H1 (cell line): ENCODE data around the gene GPR35. TPM values are rescaled to one million over a fixed set of nuclear protein-coding genes. Genes with fewer than 3 reads are reported as not detected.

Source experiments
- CTCF ChIA-PET: fragments of 300-600 bp; sonication (Branson Sonifier 250); formaldehyde crosslinking; loops from one replicate; lab custom pipeline; 2021; ENCODE audit not compliant: partially characterized antibody; lab: Charles Lee
- POLR2A ChIA-PET: fragments of 300-600 bp; sonication (Branson Sonifier 250); formaldehyde crosslinking; loops from one replicate; lab custom pipeline; 2021; ENCODE audit warnings: inconsistent platforms; ENCODE audit not compliant: partially characterized antibody; lab: Charles Lee
- DNase-seq, 2 experiments: peaks; one replicate each; pipeline versions ENCODE4 v3.0.0 to v3.0.0-alpha.2; 2010 to 2022; ENCODE audit warnings: low spot score in 2 of 2, low read depth in 1 of 2, mixed read lengths in 1 of 2
- FAIRE-seq: peaks from 2 replicates; lab custom pipeline; 2011; peaks lifted over from hg19 to GRCh38; lab: Jason Lieb, UNC
- H2AFZ ChIP-seq: 2 replicates; pipeline ENCODE4 v1.8.1; 2012; ENCODE audit warnings: low read length, inconsistent platforms
- H2AK5ac ChIP-seq: 2 replicates; pipeline ENCODE4 v1.6.1; 2013; ENCODE audit warnings: low read depth, low read length
- H2BK120ac ChIP-seq: replicated peaks from 2 replicates; pipeline ENCODE3; 2013; ENCODE audit warnings: low read depth, low read length, inconsistent platforms
- H2BK12ac ChIP-seq: 2 replicates; pipeline ENCODE4 v1.6.1; 2013; ENCODE audit warnings: low read depth, low read length
- H2BK15ac ChIP-seq: 2 replicates; pipeline ENCODE4 v1.6.1; 2013; ENCODE audit warnings: low read length
- H2BK20ac ChIP-seq: 2 replicates; pipeline ENCODE4 v1.6.1; 2013; ENCODE audit warnings: low read length
- H2BK5ac ChIP-seq: 2 replicates; pipeline ENCODE4 v1.6.1; 2013; ENCODE audit warnings: low read depth, low read length
- H3K14ac ChIP-seq: 2 replicates; pipeline ENCODE4 v1.6.1; 2013; ENCODE audit warnings: inconsistent platforms; ENCODE audit not compliant: insufficient read length
- H3K18ac ChIP-seq: 2 replicates; pipeline ENCODE4 v1.6.1; 2013; ENCODE audit warnings: low read length; ENCODE audit errors: extremely low read depth
- H3K23ac ChIP-seq: 2 replicates; pipeline ENCODE4 v1.6.1; 2013; ENCODE audit warnings: inconsistent platforms; ENCODE audit not compliant: insufficient read length
- H3K23me2 ChIP-seq: 2 replicates; pipeline ENCODE4 v1.6.1; 2013; ENCODE audit warnings: low read depth, low read length
- H3K27ac ChIP-seq: 2 replicates; pipeline ENCODE4 v1.6.1; 2011; ENCODE audit warnings: low read depth, low read length, inconsistent platforms
- H3K27me3 ChIP-seq, 4 experiments: replicated peaks in 1 of 4; 1 replicate in 1 of 4; 2 replicates in 3 of 4; pipeline versions ENCODE4 v1.6.1 to v1.8.1; 2011 to 2013; ENCODE audit warnings: low read length in 3 of 4, mild to moderate bottlenecking in 3 of 4, inconsistent platforms in 2 of 4, mixed read lengths in 2 of 4, moderate library complexity in 1 of 4; ENCODE audit not compliant: control insufficient read depth in 3 of 4, insufficient read depth in 3 of 4; ENCODE audit errors: extremely low read depth in 1 of 4
- H3K36me3 ChIP-seq, 4 experiments: 2 replicates each; pipeline versions ENCODE4 v1.6.1 to v1.8.1; 2011 to 2013; ENCODE audit warnings: mild to moderate bottlenecking in 4 of 4, low read length in 3 of 4, moderate library complexity in 2 of 4, control low read depth in 1 of 4, inconsistent platforms in 1 of 4; ENCODE audit not compliant: insufficient read depth in 4 of 4, control insufficient read depth in 2 of 4
- H3K4ac ChIP-seq: replicated peaks from 2 replicates; pipeline ENCODE3; 2013; ENCODE audit warnings: low read length, low read depth, mixed read lengths, inconsistent platforms; ENCODE audit not compliant: insufficient read length
- H3K4me1 ChIP-seq, 4 experiments: replicated peaks in 1 of 4; 1 replicate in 1 of 4; 2 replicates in 3 of 4; pipeline versions ENCODE4 v1.6.1 to v1.8.1; 2011 to 2013; ENCODE audit warnings: low read length in 3 of 4, inconsistent platforms in 2 of 4, mixed read lengths in 1 of 4; ENCODE audit not compliant: insufficient read depth in 4 of 4, control insufficient read depth in 3 of 4
- H3K4me2 ChIP-seq, 2 experiments: 2 replicates each; pipeline versions ENCODE4 v1.6.1 to v1.8.1; 2011 to 2013; ENCODE audit warnings: low read depth in 2 of 2, low read length in 2 of 2, control low read depth in 1 of 2, inconsistent platforms in 1 of 2, mild to moderate bottlenecking in 1 of 2; ENCODE audit not compliant: insufficient read depth in 1 of 2
- H3K4me3 ChIP-seq, 4 experiments: fragments of 200-600, 300-600 bp in 1 of 4; sonication (generic), shearing (Covaris generic), sonication (Bioruptor Twin) in 1 of 4; 2 replicates each; pipeline versions ENCODE4 v1.5.1 to v1.8.1; 2011 to 2016; ENCODE audit warnings: low read length in 4 of 4, low read depth in 3 of 4, control low read depth in 2 of 4, inconsistent platforms in 2 of 4, mild to moderate bottlenecking in 2 of 4, mixed read lengths in 1 of 4, moderate library complexity in 1 of 4; ENCODE audit not compliant: insufficient read depth in 2 of 4; ENCODE audit errors: extremely low read depth in 1 of 4
- H3K56ac ChIP-seq: replicated peaks from 2 replicates; pipeline ENCODE3; 2013; ENCODE audit warnings: low read depth, mild to moderate bottlenecking, mixed read lengths, low read length, inconsistent platforms; ENCODE audit not compliant: insufficient read length
- H3K79me1 ChIP-seq: 2 replicates; pipeline ENCODE4 v1.6.1; 2013; ENCODE audit warnings: low read depth, low read length, control low read depth
- H3K79me2 ChIP-seq, 2 experiments: 2 replicates each; pipeline versions ENCODE4 v1.6.1 to v1.8.1; 2012 to 2013; ENCODE audit warnings: low read length in 2 of 2, mild to moderate bottlenecking in 2 of 2, inconsistent platforms in 1 of 2; ENCODE audit not compliant: insufficient read depth in 2 of 2, control insufficient read depth in 1 of 2
- H3K9ac ChIP-seq, 4 experiments: replicated peaks in 1 of 4; 1 replicate in 1 of 4; 2 replicates in 3 of 4; pipeline versions ENCODE4 v1.6.1 to v1.8.1; 2011 to 2013; ENCODE audit warnings: low read depth in 3 of 4, low read length in 3 of 4, control low read depth in 2 of 4, mild to moderate bottlenecking in 2 of 4, moderate library complexity in 2 of 4, inconsistent platforms in 1 of 4; ENCODE audit errors: extremely low read depth in 1 of 4
- H3K9me3 ChIP-seq, 2 experiments: 2 replicates each; pipeline versions ENCODE4 v1.6.1 to v1.8.1; 2012 to 2013; ENCODE audit warnings: mild to moderate bottlenecking in 2 of 2, moderate library complexity in 2 of 2, control low read depth in 1 of 2, inconsistent platforms in 1 of 2, low read depth in 1 of 2, low read length in 1 of 2, mixed read lengths in 1 of 2; ENCODE audit not compliant: insufficient read depth in 2 of 2
- H4K20me1 ChIP-seq, 2 experiments: replicated peaks in 1 of 2; 2 replicates each; pipeline versions ENCODE3 to v1.8.1; 2011 to 2013; ENCODE audit warnings: inconsistent platforms in 2 of 2, low read length in 2 of 2, mild to moderate bottlenecking in 1 of 2; ENCODE audit not compliant: insufficient read depth in 2 of 2, control insufficient read depth in 1 of 2
- H4K5ac ChIP-seq: 2 replicates; pipeline ENCODE4 v1.6.1; 2013; ENCODE audit warnings: low read length, low read depth, mixed read lengths, inconsistent platforms; ENCODE audit not compliant: insufficient read length
- H4K8ac ChIP-seq: 2 replicates; pipeline ENCODE4 v1.8.0; 2013; ENCODE audit warnings: mild to moderate bottlenecking, moderate library complexity, low read length, inconsistent platforms; ENCODE audit not compliant: insufficient read depth; ENCODE audit errors: extremely low read depth
- H4K91ac ChIP-seq: replicated peaks from 2 replicates; pipeline ENCODE3; 2013; ENCODE audit warnings: low read length, mixed read lengths, inconsistent platforms; ENCODE audit not compliant: insufficient read length
- BRCA1 ChIP-seq: IDR thresholded peaks from 2 replicates; pipeline ENCODE4 v1.6.1; 2012; ENCODE audit warnings: low read depth, low read length, improper control_type of control experiment
- GABPA ChIP-seq: IDR thresholded peaks from 2 replicates; pipeline ENCODE4 v1.6.1; 2011; ENCODE audit warnings: mild to moderate bottlenecking, low read length, moderate library complexity, borderline replicate concordance; ENCODE audit not compliant: insufficient read depth
- MAX ChIP-seq: IDR thresholded peaks from 2 replicates; pipeline ENCODE4 v1.6.1; 2012; ENCODE audit warnings: inconsistent platforms
- RAD21 ChIP-seq, 2 experiments: IDR thresholded peaks in 1 of 2; conservative IDR thresholded peaks in 1 of 2; 2 replicates each; pipeline ENCODE4 v1.6.1; 2011; ENCODE audit warnings: low read depth in 2 of 2, low read length in 2 of 2, improper control_type of control experiment in 1 of 2, inconsistent platforms in 1 of 2, mild to moderate bottlenecking in 1 of 2, moderate library complexity in 1 of 2
- SP4 ChIP-seq: IDR thresholded peaks from 2 replicates; pipeline ENCODE4 v1.6.1; 2012; ENCODE audit warnings: low read length, inconsistent platforms
- TAF7 ChIP-seq: optimal IDR thresholded peaks from 2 replicates; pipeline ENCODE3; 2011; ENCODE audit warnings: low read depth, mild to moderate bottlenecking, inconsistent platforms, low read length, moderate library complexity, borderline replicate concordance
- TBP ChIP-seq: IDR thresholded peaks from 2 replicates; pipeline ENCODE4 v1.6.1; 2011; ENCODE audit warnings: low read depth, low read length, improper control_type of control experiment
- TEAD4 ChIP-seq: IDR thresholded peaks from 2 replicates; pipeline ENCODE4 v1.6.1; 2012; ENCODE audit warnings: low read depth, low read length, inconsistent platforms, mixed read lengths
- YY1 ChIP-seq: IDR thresholded peaks from 2 replicates; pipeline ENCODE4 v1.6.1; 2011; ENCODE audit warnings: low read depth, mild to moderate bottlenecking, low read length
- WGBS, 2 experiments: shearing (Covaris generic) in 1 of 2; methylation state at CpG; one replicate each; pipeline versions ENCODE4 v1.1.6 to v1.1.7; 2013 to 2015; ENCODE audit warnings: low lambda C conversion rate in 2 of 2, mixed read lengths in 2 of 2, inconsistent platforms in 1 of 2, low coverage in 1 of 2, missing lambda C conversion rate in 1 of 2; ENCODE audit not compliant: insufficient replicate concordance in 2 of 2, insufficient coverage in 1 of 2, insufficient read length in 1 of 2; ENCODE audit errors: extremely low coverage in 1 of 2, missing lambda C conversion rate in 1 of 2; 5-methylcytosine and 5-hydroxymethylcytosine counted together
- polyA plus RNA-seq, 7 experiments: library from polyadenylated mRNA; depleted of rRNA in 3 of 7; stranded (reverse) in 5 of 7; unstranded in 2 of 7; fragments of >200 nt in 5 of 7; fragments of 200-250 nt in 2 of 7; gene quantifications; 1 replicate in 5 of 7; 2 replicates in 1 of 7; 4 replicates in 1 of 7; pipeline versions ENCODE4 v1.2.1 to v1.2.3, GENCODE V29; 2011 to 2013; ENCODE audit warnings: missing spikeins in 2 of 7, mixed read lengths in 2 of 7
- total RNA-seq: library from RNA; stranded (reverse); fragmentation: NEBNext Ultra II Directional; extraction: Animal tissue kit (Norgen Biotek cat#: 25700); gene quantifications from 2 replicates; pipeline ENCODE4 v1.2.1, GENCODE V29; 2021
- TF ChIP-seq, protein P1 (sequence below), 3 experiments: IDR thresholded peaks; 1 replicate in 2 of 3; 2 replicates in 1 of 3; pipeline versions ENCODE4 v1.5.1 to v1.6.1; 2011; ENCODE audit warnings: low read length in 3 of 3, mild to moderate bottlenecking in 3 of 3, inconsistent platforms in 2 of 3, low read depth in 1 of 3, moderate library complexity in 1 of 3; ENCODE audit not compliant: insufficient read depth in 1 of 3; ENCODE audit errors: control extremely low read depth in 1 of 3

The GPR35 gene
- total and polyA plus RNA-seq, 2 of the 8 experiments (the other 6 are each of a cell fraction or from before 2014, with no cell fraction given): 0.47 TPM; not detected in 1

DNA sequence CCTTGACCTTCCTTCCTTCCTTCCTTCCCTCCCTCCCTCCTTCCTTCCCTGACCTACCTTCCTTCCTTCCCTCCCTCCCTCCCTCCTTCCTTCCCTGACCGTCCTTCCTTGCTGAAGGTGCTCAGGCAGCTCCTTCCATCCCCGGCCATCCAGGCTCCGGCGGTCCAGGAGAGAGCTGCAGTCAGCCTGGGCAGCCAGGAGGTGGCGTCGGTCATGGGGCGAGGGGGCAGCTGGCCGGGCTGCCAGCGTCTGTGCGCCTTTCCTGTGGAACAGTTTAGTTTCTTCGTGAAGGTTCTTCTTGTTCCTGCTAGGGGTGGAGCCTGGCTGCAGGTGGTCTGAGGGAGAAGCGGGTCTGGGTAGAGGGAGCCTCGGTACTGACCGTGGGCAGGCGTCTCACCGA is 15.7 kb downstream of the GPR35 start:
- Histone ChIP-seq H3K27me3 (peaks cover 0 to 2% (median 0%) of the 10 kb centered on the region in 4 experiments; a peak in 3 of 7 replicates), H2BK12ac (no peak overlapping the region), H4K8ac (no peak overlapping the region), H3K4me2 (no peak overlapping the region), H2BK120ac (no peak overlapping the region), H3K4me3 (no peak overlapping the region), H3K18ac (no peak overlapping the region), H3K56ac (no peak overlapping the region), H2AK5ac (no peak overlapping the region), H3K9ac (no peak overlapping the region; a peak in 1 of 7 replicates), H2AFZ (no peak overlapping the region), H4K20me1 (no peaks in the 10 kb centered on the region), H2BK20ac (no peak overlapping the region), H4K91ac (no peak overlapping the region), H3K14ac (no peak overlapping the region), H3K23me2 (no peaks in the 10 kb centered on the region), H3K4ac (no peak overlapping the region), H2BK5ac (no peak overlapping the region), H3K79me1 (no peaks in the 10 kb centered on the region), H4K5ac (no peak overlapping the region), H3K4me1 (no peaks in the 10 kb centered on the region; a peak in 1 of 7 replicates), H3K27ac (no peak overlapping the region), H3K79me2 (no peaks in the 10 kb centered on the region), H3K36me3 (no peaks in the 10 kb centered on the region), H3K23ac (no peak overlapping the region), H3K9me3 (peaks cover 0 to 18% of the 10 kb centered on the region in 2 experiments; a peak in 2 of 4 replicates), H2BK15ac (no peak overlapping the region)
- peak; percentile 49 to 84 for DNase-seq
- no peak for FAIRE-seq
- 7% methylated on average over 6 of the region's 16 CpGs; no CpG with 5 or more reads in 1 of the 2 experiments for WGBS, 2 experiments
- ChIA-PET POLR2A (no interaction called here), CTCF (interaction anchor here (0.6 to 1.3 kb wide), 5 partner anchors 11 to 71 kb away, joined by 3 to 5 read pairs (median 4); no protein-coding TSS in a partner anchor)
- TF ChIP-seq BRCA1 (no peak), TEAD4 (no peak), TBP (peak; percentile 25; the same call in 1 of the 2 replicates), RAD21 (IDR thresholded peaks at IDR 0.05 in 1 of 2, conservative IDR thresholded peaks at IDR 0.05 in 1 of 2; ENCODE audit: low read depth in 2 of 2, low read length in 2 of 2) (peak; percentile 61 to 76), SP4 (no peak), YY1 (0 out of 2 replicates have a peak, but pooled peaks have one; percentile 40), MAX (0 out of 2 replicates have a peak, but pooled peaks have one; percentile 19), TAF7 (no peak), GABPA (peak; percentile 81; the same call in 1 of the 2 replicates)
- TF ChIP-seq, protein P1, sequence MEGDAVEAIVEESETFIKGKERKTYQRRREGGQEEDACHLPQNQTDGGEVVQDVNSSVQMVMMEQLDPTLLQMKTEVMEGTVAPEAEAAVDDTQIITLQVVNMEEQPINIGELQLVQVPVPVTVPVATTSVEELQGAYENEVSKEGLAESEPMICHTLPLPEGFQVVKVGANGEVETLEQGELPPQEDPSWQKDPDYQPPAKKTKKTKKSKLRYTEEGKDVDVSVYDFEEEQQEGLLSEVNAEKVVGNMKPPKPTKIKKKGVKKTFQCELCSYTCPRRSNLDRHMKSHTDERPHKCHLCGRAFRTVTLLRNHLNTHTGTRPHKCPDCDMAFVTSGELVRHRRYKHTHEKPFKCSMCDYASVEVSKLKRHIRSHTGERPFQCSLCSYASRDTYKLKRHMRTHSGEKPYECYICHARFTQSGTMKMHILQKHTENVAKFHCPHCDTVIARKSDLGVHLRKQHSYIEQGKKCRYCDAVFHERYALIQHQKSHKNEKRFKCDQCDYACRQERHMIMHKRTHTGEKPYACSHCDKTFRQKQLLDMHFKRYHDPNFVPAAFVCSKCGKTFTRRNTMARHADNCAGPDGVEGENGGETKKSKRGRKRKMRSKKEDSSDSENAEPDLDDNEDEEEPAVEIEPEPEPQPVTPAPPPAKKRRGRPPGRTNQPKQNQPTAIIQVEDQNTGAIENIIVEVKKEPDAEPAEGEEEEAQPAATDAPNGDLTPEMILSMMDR (IDR thresholded peaks at IDR 0.05; ENCODE audit: control extremely low read depth in 1 of 3, insufficient read depth in 1 of 3, low read depth in 1 of 3, low read length in 3 of 3): peak; percentile 85 to 95 (median 93)
